GM21723 (cell line): Measurements from ENCODE around the gene IL18RAP.

Source experiments
- ATAC-seq: cut with Tn5 transposase; IDR thresholded peaks from one replicate; pipeline ENCODE4 v1.9.1; 2021; ENCODE audit warnings: mild to moderate bottlenecking, moderate library complexity; ENCODE audit not compliant: unreplicated experiment

IL18RAP gene

GRCh38 chr2:102421890-102422759, 835 bp upstream of the IL18RAP start:
- ATAC-seq, result no peak

- no peak for ATAC-seq
Measured at GRCh38 chr2:102423368-102423767, 408 bp downstream of the IL18RAP start.

- ATAC-seq, result peak; percentile 93
Measured at GRCh38 chr2:102424754-102425153, 1.8 kb downstream of the IL18RAP start.

GRCh38 chr2:102425441-102426132, 2.6 kb downstream of the IL18RAP start:
- ATAC-seq, result peak; percentile 49

GRCh38 chr2:102427249-102427648, 4.3 kb downstream of the IL18RAP start:
- no peak for ATAC-seq

- ATAC-seq, result no peak
Measured at GRCh38 chr2:102428573-102428972, 5.6 kb downstream of the IL18RAP start.

- no peak for ATAC-seq
Measured at GRCh38 chr2:102432386-102432785, 9.4 kb downstream of the IL18RAP start.

GRCh38 chr2:102433973-102434654, 11.2 kb downstream of the IL18RAP start:
- no peak for ATAC-seq

- ATAC-seq, result peak; percentile 64
Measured at GRCh38 chr2:102434655-102435381, 11.9 kb downstream of the IL18RAP start.

GRCh38 chr2:102435741-102436140, 12.8 kb downstream of the IL18RAP start:
- no peak for ATAC-seq

GRCh38 chr2:102436323-102436722, 13.4 kb downstream of the IL18RAP start:
- peak; percentile 56 for ATAC-seq

GRCh38 chr2:102437122-102437521, 14.2 kb downstream of the IL18RAP start:
- no peak for ATAC-seq

- ATAC-seq, result no peak
Measured at GRCh38 chr2:102438111-102438510, 15.2 kb downstream of the IL18RAP start.

GRCh38 chr2:102438578-102438977, 15.6 kb downstream of the IL18RAP start:
- no peak for ATAC-seq

- ATAC-seq, result no peak
Measured at GRCh38 chr2:102439065-102439695, 16.2 kb downstream of the IL18RAP start.

GRCh38 chr2:102442967-102443828, 20.2 kb downstream of the IL18RAP start:
- ATAC-seq, result peak; percentile 88

GRCh38 chr2:102444233-102444632, 21.3 kb downstream of the IL18RAP start:
- ATAC-seq, result no peak

GRCh38 chr2:102446936-102447335, 24.0 kb downstream of the IL18RAP start:
- ATAC-seq, result no peak

GRCh38 chr2:102449370-102449974, 26.5 kb downstream of the IL18RAP start:
- no peak for ATAC-seq
